CD4-positive, CD25-positive, alpha-beta regulatory T cell (primary cell): ENCODE data around the gene ATG2A. TPM values are rescaled to one million over a fixed set of nuclear protein-coding genes. Genes with fewer than 3 reads are reported as not detected.

Experiments used
- ATAC-seq, 2 donors: fragments of 150-1000 bp; cut with Tn5 transposase; one replicate each; pipeline ENCODE4 v1.10.0; 2021; ENCODE audit warnings: low read depth in 2 of 2, moderate number of reproducible peaks in 2 of 2, moderate library complexity in 1 of 2
- DNase-seq, 3 donors: peaks; one replicate each; pipeline versions ENCODE4 v3.0.0 to v3.0.0-alpha.2; 2012 to 2022; ENCODE audit warnings: mixed read lengths in 1 of 3
- H3K27ac ChIP-seq: one replicate; pipeline ENCODE4 v1.7.0; 2013; ENCODE audit warnings: mild to moderate bottlenecking, low read length; ENCODE audit not compliant: insufficient read depth, poor library complexity, severe bottlenecking
- H3K27me3 ChIP-seq: one replicate; pipeline ENCODE4 v1.7.0; 2013; ENCODE audit warnings: low read length; ENCODE audit not compliant: control insufficient read depth, insufficient read depth
- H3K36me3 ChIP-seq: one replicate; pipeline ENCODE4 v1.7.0; 2013; ENCODE audit warnings: mild to moderate bottlenecking, low read length, moderate library complexity; ENCODE audit not compliant: control insufficient read depth, insufficient read depth
- H3K4me1 ChIP-seq: 2 replicates; pipeline ENCODE4 v1.7.0; 2013; ENCODE audit warnings: mild to moderate bottlenecking, low read length; ENCODE audit not compliant: insufficient read depth, control insufficient read depth, poor library complexity, severe bottlenecking
- H3K4me3 ChIP-seq: one replicate; pipeline ENCODE4 v1.7.0; 2013; ENCODE audit warnings: low read depth, mild to moderate bottlenecking, low read length, moderate library complexity
- H3K9me3 ChIP-seq, 2 experiments: 1 replicate in 1 of 2; 2 replicates in 1 of 2; pipeline ENCODE4 v1.7.0; 2013; ENCODE audit warnings: low read length in 2 of 2, mild to moderate bottlenecking in 1 of 2, moderate library complexity in 1 of 2; ENCODE audit not compliant: control insufficient read depth in 2 of 2
- H3K27ac Mint-ChIP-seq, 3 donors: one replicate each; pipeline ENCODE4 v1.8.0; 2020 to 2022; ENCODE audit warnings: mild to moderate bottlenecking in 3 of 3, mixed read lengths in 3 of 3, moderate library complexity in 2 of 3
- H3K27me3 Mint-ChIP-seq: one replicate; pipeline ENCODE4 v1.8.0; 2022; ENCODE audit warnings: mild to moderate bottlenecking, mixed read lengths
- H3K36me3 Mint-ChIP-seq: one replicate; pipeline ENCODE4 v1.8.0; 2020; ENCODE audit warnings: mixed read lengths
- H3K4me1 Mint-ChIP-seq, 4 donors: one replicate each; pipeline ENCODE4 v1.8.0; 2020 to 2022; ENCODE audit warnings: mixed read lengths in 4 of 4, mild to moderate bottlenecking in 1 of 4
- H3K4me3 Mint-ChIP-seq, 4 donors: one replicate each; pipeline ENCODE4 v1.8.0; 2020 to 2022; ENCODE audit warnings: mild to moderate bottlenecking in 4 of 4, mixed read lengths in 4 of 4, moderate library complexity in 3 of 4
- H3K9me3 Mint-ChIP-seq, 7 donors: one replicate each; pipeline ENCODE4 v1.8.0; 2020 to 2022; ENCODE audit warnings: mixed read lengths in 7 of 7, mild to moderate bottlenecking in 3 of 7, moderate library complexity in 2 of 7
- polyA plus RNA-seq, 4 donors: library from polyadenylated mRNA; unstranded; fragments of 300-500 nt; fragmentation: Illumina TruSeq; gene quantifications; one replicate each; pipeline ENCODE4 v1.2.3, GENCODE V29; 2021
- total RNA-seq: library from RNA; stranded (reverse); gene quantifications from one replicate; pipeline ENCODE4 v1.2.3, GENCODE V29; 2022

Gene ATG2A
- total and polyA plus RNA-seq, 5 donors from 2014 or later = 5.8 to 234 (median 6.9) TPM

- peak overlapping the region; percentile 71 for H3K4me3 ChIP-seq
- peaks cover 22% of the 10 kb centered on the region for H3K36me3 Mint-ChIP-seq
- H3K27me3 ChIP-seq = no peaks in the 10 kb centered on the region
- no peak for ATAC-seq
- H3K27ac ChIP-seq = peak overlapping the region; percentile 87
- H3K9me3 ChIP-seq = no peaks in the 10 kb centered on the region
- H3K27ac Mint-ChIP-seq = peak overlapping the region; percentile 92 to 96 (median 95)
- peaks cover 0 to 50% (median 33%) of the 10 kb centered on the region in 4 donors for H3K4me1 Mint-ChIP-seq
- H3K9me3 Mint-ChIP-seq = peaks cover 0 to 3% (median 0%) of the 10 kb centered on the region in 7 donors
- peaks cover 51% of the 10 kb centered on the region for H3K4me1 ChIP-seq
- H3K4me3 Mint-ChIP-seq = peak overlapping the region; percentile 68 to 100 (median 98)
- H3K36me3 ChIP-seq = peaks cover 6% of the 10 kb centered on the region
- H3K27me3 Mint-ChIP-seq = no peaks in the 10 kb centered on the region
- DNase-seq = peak in 2 of 3 donors; percentile 55 to 78
These were observed 36.6 kb downstream of the ATG2A start for GRCh38 chr11:64880240-64881001.

GRCh38 chr11:64879244-64879900 lies 37.6 kb downstream of the ATG2A start:
- Histone ChIP-seq H3K4me1 (peaks cover 60% of the 10 kb centered on the region), H3K4me3 (peak overlapping the region; percentile 60)
- DNase-seq = no peak

GRCh38 chr11:64878494-64879243 lies 38.3 kb downstream of the ATG2A start, which contains the start of gene EHD1:
Gene EHD1 (minus strand): TSS chr11:64878621. CDS start chr11:64878464, 157 bp downstream.
- Mint-ChIP-seq H3K9me3 (peaks cover 0 to 3% (median 0%) of the 10 kb centered on the region in 7 donors), H3K36me3 (peaks cover 33% of the 10 kb centered on the region), H3K27ac (peak within 1 kb of the TSS; percentile 92 to 98 (median 96)), H3K27me3 (no peaks in the 10 kb centered on the region), H3K4me3 (peak within 1 kb of the TSS; percentile 96 to 100 (median 100)), H3K4me1 (peaks cover 0 to 56% (median 37%) of the 10 kb centered on the region in 4 donors)
- no peaks in the 10 kb centered on the region for H3K9me3 ChIP-seq
- peak; percentile 99 to 100 (median 100) for DNase-seq
- ATAC-seq = peak; percentile 82 to 84
- peak within 1 kb of the TSS; percentile 87 for H3K27ac ChIP-seq
- peaks cover 16% of the 10 kb centered on the region for H3K36me3 ChIP-seq
- H3K4me1 ChIP-seq = peaks cover 62% of the 10 kb centered on the region
- H3K27me3 ChIP-seq = no peaks in the 10 kb centered on the region
- H3K4me3 ChIP-seq = peak within 1 kb of the TSS; percentile 94

More at GRCh38 chr11:64879244-64879900, 37.6 kb downstream of the ATG2A start:
- H3K4me3 Mint-ChIP-seq = peak overlapping the region; percentile 96 to 100 (median 100)
- H3K27ac Mint-ChIP-seq = peak overlapping the region; percentile 92 to 96 (median 95)
- Histone ChIP-seq H3K27ac (peak overlapping the region; percentile 87), H3K27me3 (no peaks in the 10 kb centered on the region), H3K36me3 (peaks cover 14% of the 10 kb centered on the region), H3K9me3 (no peaks in the 10 kb centered on the region)
- H3K9me3 Mint-ChIP-seq = peaks cover 0 to 3% (median 0%) of the 10 kb centered on the region in 7 donors
- H3K36me3 Mint-ChIP-seq = peaks cover 30% of the 10 kb centered on the region
- H3K27me3 Mint-ChIP-seq = no peaks in the 10 kb centered on the region
- H3K4me1 Mint-ChIP-seq = peaks cover 0 to 57% (median 34%) of the 10 kb centered on the region in 4 donors
- ATAC-seq = no peak

- Mint-ChIP-seq H3K4me1 (peaks cover 0 to 60% (median 38%) of the 10 kb centered on the region in 4 donors), H3K9me3 (peaks cover 0 to 3% (median 0%) of the 10 kb centered on the region in 7 donors), H3K4me3 (peak overlapping the region; percentile 96 to 100 (median 100)), H3K27me3 (no peaks in the 10 kb centered on the region), H3K36me3 (peaks cover 36% of the 10 kb centered on the region), H3K27ac (peak overlapping the region; percentile 91 to 98 (median 96))
- no peaks in the 10 kb centered on the region for H3K27me3 ChIP-seq
- DNase-seq (no peak), ATAC-seq (peak; percentile 9 to 19)
- H3K4me3 ChIP-seq = peak overlapping the region; percentile 94
- H3K4me1 ChIP-seq = peaks cover 67% of the 10 kb centered on the region
- H3K36me3 ChIP-seq = peaks cover 21% of the 10 kb centered on the region
- H3K27ac ChIP-seq = peak overlapping the region; percentile 78
- no peaks in the 10 kb centered on the region for H3K9me3 ChIP-seq
These were observed 38.9 kb downstream of the ATG2A start for GRCh38 chr11:64878223-64878493.

GRCh38 chr11:64877390-64878222 lies 39.4 kb downstream of the ATG2A start:
- Mint-ChIP-seq H3K4me3 (peak overlapping the region; percentile 96 to 100 (median 100)), H3K4me1 (peaks cover 0 to 65% (median 41%) of the 10 kb centered on the region in 4 donors), H3K36me3 (peaks cover 42% of the 10 kb centered on the region), H3K27ac (peak overlapping the region; percentile 91 to 98 (median 96)), H3K27me3 (no peaks in the 10 kb centered on the region), H3K9me3 (peaks cover 0 to 3% (median 0%) of the 10 kb centered on the region in 7 donors)
- H3K27ac ChIP-seq = peak overlapping the region; percentile 78
- peak overlapping the region; percentile 94 for H3K4me3 ChIP-seq
- peaks cover 26% of the 10 kb centered on the region for H3K36me3 ChIP-seq
- no peaks in the 10 kb centered on the region for H3K27me3 ChIP-seq
- peaks cover 73% of the 10 kb centered on the region for H3K4me1 ChIP-seq
- DNase-seq (no peak), ATAC-seq (peak in 1 of 2 donors; percentile 0)
- no peaks in the 10 kb centered on the region for H3K9me3 ChIP-seq

GRCh38 chr11:64876835-64877341 lies 40.1 kb downstream of the ATG2A start:
- H3K27me3 Mint-ChIP-seq = no peaks in the 10 kb centered on the region

More at GRCh38 chr11:64876835-64877341, 40.1 kb downstream of the ATG2A start:
- Histone ChIP-seq H3K27me3 (no peaks in the 10 kb centered on the region), H3K4me1 (peaks cover 80% of the 10 kb centered on the region), H3K4me3 (peak overlapping the region; percentile 94), H3K36me3 (peaks cover 33% of the 10 kb centered on the region), H3K9me3 (no peaks in the 10 kb centered on the region), H3K27ac (peak overlapping the region; percentile 78)
- H3K36me3 Mint-ChIP-seq = peaks cover 43% of the 10 kb centered on the region
- peak overlapping the region; percentile 91 to 96 (median 92) for H3K27ac Mint-ChIP-seq
- H3K4me3 Mint-ChIP-seq = peak overlapping the region; percentile 96 to 100 (median 100)
- H3K4me1 Mint-ChIP-seq = peaks cover 0 to 72% (median 42%) of the 10 kb centered on the region in 4 donors
- H3K9me3 Mint-ChIP-seq = peaks cover 0 to 3% (median 0%) of the 10 kb centered on the region in 7 donors
- ATAC-seq (no peak), DNase-seq (no peak)
